Pancreas (tissue), 10 donors: ENCODE measurements around the gene ADAR. TPM values are rescaled to one million over a fixed set of nuclear protein-coding genes. Genes with fewer than 3 reads are reported as not detected.

Experiments
- ATAC-seq, 4 donors: fragments of 200-7000 bp; cut with Tn5 transposase; one replicate each; pipeline versions ENCODE4 v1.8.0 to v1.9.1; 2020; ENCODE audit warnings: mild to moderate bottlenecking in 4 of 4, moderate library complexity in 4 of 4
- DNase-seq, 6 donors: peaks; one replicate each; pipeline ENCODE4 v3.0.0-alpha.2; 2020
- FAIRE-seq: peaks from 2 replicates; lab custom pipeline; 2012; peaks lifted over from hg19 to GRCh38; lab: Jason Lieb, UNC
- H3K27ac ChIP-seq, 4 donors: fragments of 200-600 bp; sonication (generic); 1 replicate in 3 of 4; 2 replicates in 1 of 4; pipeline versions ENCODE4 v1.5.0 to v1.8.0; 2020
- H3K27me3 ChIP-seq, 4 donors: fragments of 200-600 bp; one replicate each; pipeline ENCODE4 v1.8.0; 2021
- H3K36me3 ChIP-seq, 3 donors: fragments of 200-600 bp; sonication (generic) in 1 of 3; one replicate each; pipeline versions ENCODE4 v1.5.0 to v1.8.0; 2020 to 2021
- H3K4me1 ChIP-seq, 3 donors: fragments of 200-600 bp; one replicate each; pipeline ENCODE4 v1.8.0; 2021
- H3K4me3 ChIP-seq, 4 donors: fragments of 200-600 bp; sonication (generic) in 2 of 4; one replicate each; pipeline versions ENCODE4 v1.5.0 to v1.8.0; 2020 to 2021
- H3K9me3 ChIP-seq, 4 donors: fragments of 200-600 bp; one replicate each; pipeline ENCODE4 v1.8.0; 2021
- WGBS, 2 donors: extraction: QIAGEN DNeasy Blood & Tissue Kit; methylation state at CpG; one replicate each; pipeline ENCODE4 v1.1.7; 2013; 5-methylcytosine and 5-hydroxymethylcytosine counted together
- intact Hi-C, 3 donors: fragments of 100-400 bp; cut with DNase I; formaldehyde crosslinking; loops; one replicate each; pipeline versions ENCODE4 v1.11.1 to v1.14.2; 2022
- polyA plus RNA-seq, 2 donors: library from polyadenylated mRNA; stranded (reverse); fragments of 200-250 nt; gene quantifications; one replicate each; pipeline ENCODE4 v1.2.3, GENCODE V29; 2013
- total RNA-seq, 6 donors: library from RNA; stranded (reverse); fragmentation: NEBNext Ultra II Directional in 4 of 6; extraction: Animal tissue kit (Norgen Biotek cat#: 25700) in 4 of 6; gene quantifications; one replicate each; pipeline versions ENCODE4 v1.2.1 to v1.2.4, GENCODE V29; 2021 to 2023
- TF ChIP-seq, protein P1 (sequence below), 4 donors: fragments of 200-600 bp; sonication (generic) in 3 of 4; IDR thresholded peaks; one replicate each; pipeline versions ENCODE4 v1.5.0 to v1.8.0; 2021; ENCODE audit warnings: antibody characterized with exemption in 4 of 4
- donor health status: healthy with polysubstance abuse.
- donor health status: DM: no; HTN: no; CAD: no; lungs with moderate emphysema.
- donor health status: DM: no; HTN: no; CAD: no.
- donor health status: control.
- donor health status: control.
- donor health status: Bipolar disorder and iron deficiency.
- donor health status: DM: yes; HTN: yes; CAD: no.
- donor health status: DM: no; HTN: no; CAD: no.
- donor health status: DM: no; HTN: no; CAD: no.
- donor health status: DM: yes; HTN: yes; CAD: no.

ADAR gene
- total and polyA plus RNA-seq, 8 donors = 19.4 to 94.2 (median 47.3) TPM

DNA sequence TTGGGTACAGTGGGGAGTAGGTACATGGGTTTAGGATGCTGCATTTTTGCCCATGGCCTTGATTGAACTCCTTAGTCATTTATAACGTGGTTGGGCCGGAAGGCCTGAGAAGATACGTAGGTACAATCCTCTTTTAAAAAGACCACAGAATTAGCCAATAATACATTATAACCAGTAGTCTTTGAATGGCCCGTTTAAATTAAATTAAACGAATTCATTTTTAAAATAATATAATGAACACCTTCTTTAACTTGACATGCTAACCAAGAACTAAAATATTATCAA lies 20.1 kb upstream of the ADAR start:
- ATAC-seq (peak; percentile 32 to 54 (median 39)), FAIRE-seq (no peak), DNase-seq (no peak)
- Histone ChIP-seq H3K4me1 (peaks cover 0 to 6% (median 0%) of the 10 kb centered on the region in 3 donors), H3K36me3 (no peaks in the 10 kb centered on the region), H3K27me3 (no peaks in the 10 kb centered on the region), H3K9me3 (no peaks in the 10 kb centered on the region), H3K27ac (peak overlapping the region; percentile 76 to 88 (median 86)), H3K4me3 (peak overlapping the region; percentile 79 to 97 (median 89))
- 2 to 3% methylated on average over 5 of the region's 5 CpGs for WGBS, 2 donors
- TF ChIP-seq, protein P1, sequence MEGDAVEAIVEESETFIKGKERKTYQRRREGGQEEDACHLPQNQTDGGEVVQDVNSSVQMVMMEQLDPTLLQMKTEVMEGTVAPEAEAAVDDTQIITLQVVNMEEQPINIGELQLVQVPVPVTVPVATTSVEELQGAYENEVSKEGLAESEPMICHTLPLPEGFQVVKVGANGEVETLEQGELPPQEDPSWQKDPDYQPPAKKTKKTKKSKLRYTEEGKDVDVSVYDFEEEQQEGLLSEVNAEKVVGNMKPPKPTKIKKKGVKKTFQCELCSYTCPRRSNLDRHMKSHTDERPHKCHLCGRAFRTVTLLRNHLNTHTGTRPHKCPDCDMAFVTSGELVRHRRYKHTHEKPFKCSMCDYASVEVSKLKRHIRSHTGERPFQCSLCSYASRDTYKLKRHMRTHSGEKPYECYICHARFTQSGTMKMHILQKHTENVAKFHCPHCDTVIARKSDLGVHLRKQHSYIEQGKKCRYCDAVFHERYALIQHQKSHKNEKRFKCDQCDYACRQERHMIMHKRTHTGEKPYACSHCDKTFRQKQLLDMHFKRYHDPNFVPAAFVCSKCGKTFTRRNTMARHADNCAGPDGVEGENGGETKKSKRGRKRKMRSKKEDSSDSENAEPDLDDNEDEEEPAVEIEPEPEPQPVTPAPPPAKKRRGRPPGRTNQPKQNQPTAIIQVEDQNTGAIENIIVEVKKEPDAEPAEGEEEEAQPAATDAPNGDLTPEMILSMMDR (IDR thresholded peaks at IDR 0.05) = no peak
- intact Hi-C loops = no loop called here

DNA sequence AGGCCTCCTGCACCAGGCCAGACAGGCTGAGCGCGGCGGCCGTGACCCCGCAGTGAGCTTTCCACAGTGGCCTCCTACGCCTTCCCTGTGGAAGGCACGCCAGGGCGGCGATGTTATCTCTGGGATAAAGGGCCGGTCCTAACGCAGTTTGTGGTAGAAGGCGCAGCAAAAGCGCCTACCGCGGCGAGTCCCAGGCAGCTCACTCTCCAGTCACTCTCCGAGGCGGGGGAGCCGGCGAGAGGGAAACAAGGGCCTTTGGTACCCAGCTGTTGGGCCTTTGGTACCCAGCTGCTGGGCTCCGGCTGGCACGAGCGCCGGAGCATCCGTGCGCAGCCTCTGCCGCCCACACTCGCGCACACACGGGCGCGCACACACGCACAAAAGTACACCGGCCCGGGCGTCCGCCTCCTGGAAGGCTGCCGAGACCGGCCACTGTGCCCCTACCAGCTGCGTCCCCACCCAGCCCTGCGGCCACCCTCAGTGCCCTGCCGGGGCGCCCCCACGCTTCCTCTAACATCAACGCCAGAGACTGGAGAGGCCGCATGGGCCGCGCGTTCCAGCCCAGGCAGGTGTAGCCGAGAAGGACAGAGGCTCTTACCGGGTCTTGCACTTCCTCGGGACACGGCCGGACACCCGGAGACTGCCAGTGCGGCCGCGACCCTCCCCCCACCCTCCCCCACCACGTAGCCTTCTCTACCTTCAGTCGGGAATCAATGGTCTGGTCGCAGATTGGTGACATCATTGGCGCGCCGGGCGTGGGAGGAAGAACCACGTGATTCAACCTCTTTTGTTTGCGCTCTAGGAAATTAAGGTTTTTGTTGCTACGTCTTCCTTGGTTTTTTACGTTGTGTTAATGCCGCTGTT lies 19.5 kb upstream of the ADAR start:
- Histone ChIP-seq H3K9me3 (no peaks in the 10 kb centered on the region), H3K36me3 (no peaks in the 10 kb centered on the region), H3K27me3 (no peaks in the 10 kb centered on the region), H3K4me1 (peaks cover 0 to 6% (median 0%) of the 10 kb centered on the region in 3 donors), H3K4me3 (peak overlapping the region; percentile 79 to 97 (median 89)), H3K27ac (peak overlapping the region; percentile 76 to 88 (median 86))
- ATAC-seq = peak; percentile 85 to 95 (median 94)
- TF ChIP-seq, protein P1 (IDR thresholded peaks at IDR 0.05) = no peak
- 0 to 1% methylated on average over 67 to 70 of the region's 70 CpGs for WGBS, 2 donors
- DNase-seq = peak; percentile 87 to 94 (median 90)
- intact Hi-C loops = no loop called here
- no peak for FAIRE-seq

DNA sequence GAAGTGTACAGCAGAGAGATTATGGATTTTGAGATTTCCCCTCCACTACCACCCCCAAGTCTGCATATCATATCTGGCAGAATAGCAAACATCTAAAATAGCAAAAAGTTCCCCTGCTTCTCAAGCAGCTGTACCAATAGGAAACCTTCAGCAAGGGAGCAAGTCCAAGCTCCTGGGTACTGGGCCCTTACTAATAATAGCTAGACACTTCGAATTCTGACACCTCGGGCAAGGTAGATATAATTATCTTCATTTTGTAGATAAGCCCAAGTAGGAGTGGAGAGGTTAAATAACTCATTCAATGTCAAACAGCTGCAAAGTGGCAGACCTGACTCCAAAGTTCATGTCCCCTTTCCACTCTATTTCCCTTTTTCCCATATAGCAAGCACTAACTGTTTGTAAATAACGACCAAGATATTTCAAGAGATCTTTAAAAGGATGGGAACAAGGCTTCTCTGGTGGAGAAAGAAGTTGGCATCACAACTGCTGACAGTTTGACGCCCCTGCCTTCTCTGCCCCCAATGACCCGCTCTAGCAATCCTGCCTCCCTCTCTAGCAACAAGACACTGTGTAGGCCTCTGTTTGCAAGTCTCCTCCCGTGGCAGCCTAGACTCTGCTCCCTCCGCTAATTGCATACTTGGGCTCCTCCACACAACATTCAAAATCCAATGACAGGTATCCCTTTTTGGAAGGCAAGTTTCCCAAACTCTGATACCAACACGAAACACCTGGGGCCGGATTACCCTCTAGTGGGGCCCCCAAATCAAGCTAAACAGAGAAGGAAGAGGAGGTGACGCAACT lies 18.7 kb upstream of the ADAR start:
- TF ChIP-seq, protein P1 (IDR thresholded peaks at IDR 0.05) = no peak
- no peaks in the 10 kb centered on the region for H3K27me3 ChIP-seq
- no peaks in the 10 kb centered on the region for H3K9me3 ChIP-seq
- peak overlapping the region; percentile 79 to 97 (median 89) for H3K4me3 ChIP-seq
- ATAC-seq (peak; percentile 11 to 52 (median 38)), DNase-seq (no peak), FAIRE-seq (no peak)
- H3K27ac ChIP-seq = peak overlapping the region; percentile 76 to 88 (median 86)
- H3K36me3 ChIP-seq = no peaks in the 10 kb centered on the region
- intact Hi-C loops = no loop called here
- H3K4me1 ChIP-seq = peaks cover 0 to 6% (median 0%) of the 10 kb centered on the region in 3 donors
- WGBS, 2 donors = 13 to 14% methylated on average over 10 of the region's 10 CpGs

DNA sequence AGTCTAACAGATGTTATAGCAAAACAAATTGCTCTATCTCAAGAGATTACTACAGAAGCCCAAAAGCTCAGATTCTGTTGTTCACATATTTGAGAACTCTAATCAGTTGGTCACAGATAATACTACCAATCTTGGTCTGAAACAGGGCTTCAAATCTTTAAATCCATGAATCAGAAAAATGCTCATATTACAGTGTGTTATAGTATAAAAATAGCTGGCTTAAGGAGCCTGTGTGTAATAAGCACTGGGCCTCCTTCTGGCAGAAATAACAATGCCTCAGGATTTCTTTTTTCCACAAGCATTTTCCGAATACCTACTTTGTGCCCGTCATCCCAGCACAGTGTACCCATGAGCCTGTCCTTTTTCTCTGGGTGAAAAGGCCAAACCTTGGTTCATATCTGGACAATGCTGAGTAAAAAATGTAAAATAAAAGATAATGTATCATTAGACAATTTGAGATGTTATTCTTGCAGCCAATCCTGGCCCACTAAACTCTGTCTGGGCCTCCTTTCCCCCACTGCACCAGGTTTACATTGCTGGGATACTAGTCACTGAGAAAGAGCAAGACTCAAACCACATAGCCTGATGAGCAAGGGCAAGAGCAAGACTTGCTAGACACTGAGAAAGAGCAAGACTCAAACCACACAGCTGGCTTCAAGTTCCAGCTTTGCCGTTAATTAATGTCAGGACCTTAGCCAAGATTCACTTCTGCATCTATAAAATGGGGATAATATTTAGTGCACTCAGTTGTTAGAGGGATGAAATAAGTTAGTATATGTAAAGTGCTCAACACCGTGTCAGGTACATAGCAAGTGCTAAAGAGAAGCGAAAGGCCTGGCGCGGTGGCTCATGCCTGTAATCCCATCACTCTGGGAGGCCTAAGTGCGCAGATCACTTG lies 17.0 kb upstream of the ADAR start:
- Histone ChIP-seq H3K4me3 (no peak overlapping the region), H3K9me3 (no peaks in the 10 kb centered on the region), H3K36me3 (no peaks in the 10 kb centered on the region), H3K4me1 (peaks cover 0 to 6% (median 5%) of the 10 kb centered on the region in 3 donors), H3K27ac (no peak overlapping the region), H3K27me3 (no peaks in the 10 kb centered on the region)
- TF ChIP-seq, protein P1 (IDR thresholded peaks at IDR 0.05) = no peak
- FAIRE-seq = no peak
- intact Hi-C loops = no loop called here
- DNase-seq = no peak
- 88 to 92% methylated on average over 8 of the region's 8 CpGs for WGBS, 2 donors
- ATAC-seq = no peak
